Measurements from ENCODE around the gene DCTN1.

Gene DCTN1

GRCh38 chr2:74325815-74326214 is 54.3 kb downstream of the DCTN1 start:
- DNase-seq (ENCODE audit: low read depth in 3 of 3): no peak

- DNase-seq (ENCODE audit: low read depth in 3 of 3): no peak
These were observed 58.4 kb downstream of the DCTN1 start for GRCh38 chr2:74321737-74322136.

- DNase-seq (ENCODE audit: low read depth in 3 of 3): no peak
These were observed 62.4 kb downstream of the DCTN1 start for GRCh38 chr2:74317701-74318100.

- no peak for DNase-seq (ENCODE audit: low read depth in 3 of 3)
These were observed 63.4 kb downstream of the DCTN1 start for GRCh38 chr2:74316627-74317295.

GRCh38 chr2:74314107-74314506 is 66.0 kb downstream of the DCTN1 start:
- DNase-seq (ENCODE audit: low read depth in 3 of 3): no peak

- DNase-seq (ENCODE audit: low read depth in 3 of 3): no peak
These were observed 66.6 kb downstream of the DCTN1 start for GRCh38 chr2:74313497-74313896.

- no peak for DNase-seq (ENCODE audit: low read depth in 3 of 3)
These were observed 67.2 kb downstream of the DCTN1 start for GRCh38 chr2:74312913-74313312.

All from stimulated activated CD4-positive, alpha-beta T cell treated with anti-CD3 and anti-CD28 coated beads, TNF-alpha, amount 100 ng/mL, for 4 hours (primary cell).